Activated naive CD4-positive, alpha-beta T cell treated with anti-CD3 and anti-CD28 coated beads, Interleukin-2, amount 50 U/mL, for 16 hours (primary cell): ENCODE results near the gene GSDMA.

Experiments used
- DNase-seq: peaks from one replicate; pipeline ENCODE4 v3.0.0-alpha.2; 2020

The GSDMA gene

GRCh38 chr17:40023590-40024292 lies 60.9 kb downstream of the GSDMA start:
- no peak for DNase-seq

- DNase-seq = no peak
Measured at GRCh38 chr17:40024901-40025300, 62.1 kb downstream of the GSDMA start.

- DNase-seq = no peak
Measured at GRCh38 chr17:40025559-40025958, 62.8 kb downstream of the GSDMA start.

- peak; percentile 54 for DNase-seq
Measured at GRCh38 chr17:40025991-40026815, 63.4 kb downstream of the GSDMA start.

- peak; percentile 73 for DNase-seq
Measured at GRCh38 chr17:40026816-40027613, 64.2 kb downstream of the GSDMA start.
